ENCODE data around the gene TRAF7. TPM values are rescaled to one million over a fixed set of nuclear protein-coding genes. Genes with fewer than 3 reads are reported as not detected.

TRAF7 gene
- total RNA-seq, 1 donor from 2014 or later = 70.4 TPM

DNA sequence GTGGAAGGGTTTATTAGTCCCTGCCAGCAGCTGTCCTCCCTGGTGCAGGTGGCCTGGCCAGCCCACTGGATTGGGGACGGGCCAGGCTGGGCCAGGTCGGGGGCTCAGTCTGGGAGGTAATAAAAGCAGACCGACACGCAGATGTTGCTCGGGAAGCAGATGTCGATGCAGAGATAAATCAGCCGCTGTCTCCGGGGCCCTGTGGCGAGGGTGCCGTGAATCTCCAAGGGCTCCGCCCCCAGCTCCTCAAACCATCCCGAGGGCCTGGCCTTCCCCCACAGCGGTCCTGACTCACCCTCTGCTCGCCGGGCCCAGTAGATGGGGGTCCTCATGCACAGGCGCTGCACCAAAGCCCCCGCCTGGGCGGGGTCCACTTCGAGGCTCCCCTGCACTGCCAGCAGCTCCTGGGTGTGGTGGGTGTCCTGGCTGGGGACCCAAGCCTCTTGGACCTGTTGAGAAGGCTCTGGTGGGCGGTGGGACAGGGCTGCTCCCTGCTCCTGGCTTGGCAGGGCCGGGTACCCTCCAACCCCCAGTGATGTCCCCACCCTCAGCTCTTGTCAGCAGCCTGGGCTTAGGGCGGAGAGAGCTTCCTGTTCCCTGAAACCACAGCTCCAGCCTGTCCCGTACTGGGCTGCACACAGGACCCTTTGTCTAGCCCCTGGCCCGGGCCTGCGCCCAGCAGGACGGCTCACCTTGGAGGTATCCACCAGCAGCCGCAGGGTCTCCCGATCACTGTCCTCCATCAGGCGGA is 53.9 kb downstream of the TRAF7 start:
- Mint-ChIP-seq H3K36me3 (ENCODE audit: low read depth) (peaks cover 24% of the 10 kb centered on the region), H3K4me3 (no peak overlapping the region), H3K27me3 (ENCODE audit: insufficient read depth) (peaks cover 1% of the 10 kb centered on the region), H3K9me3 (no peaks in the 10 kb centered on the region), H3K4me1 (ENCODE audit: low read depth) (peaks cover 33% of the 10 kb centered on the region), H3K27ac (no peak overlapping the region)
- DNase-seq (ENCODE audit: low spot score) = no peak
- intact Hi-C loops (cut with micrococcal nuclease) = loop anchor here (10.0 kb wide), 1 partner anchor 135 kb away; the partner anchor contains the start of gene ABCA3

DNA sequence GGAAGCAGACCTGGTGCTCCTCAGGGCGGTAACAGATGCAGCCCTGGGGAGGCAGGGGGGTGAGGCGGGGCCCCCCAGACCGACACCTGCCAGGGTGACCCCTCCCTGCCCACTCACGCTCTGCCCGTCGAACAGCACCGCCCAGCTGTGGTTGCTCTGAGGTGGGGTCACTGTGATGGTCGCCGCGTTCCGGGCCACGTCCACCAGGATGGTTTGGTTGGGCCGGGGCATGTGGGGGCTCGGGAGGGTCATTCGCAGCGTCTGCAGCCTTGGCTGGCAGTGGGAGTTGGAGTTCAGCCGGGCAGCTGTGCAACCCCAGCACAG is 54.4 kb downstream of the TRAF7 start:
- Mint-ChIP-seq H3K27me3 (ENCODE audit: insufficient read depth) (no peaks in the 10 kb centered on the region), H3K4me1 (ENCODE audit: low read depth) (peaks cover 29% of the 10 kb centered on the region), H3K36me3 (ENCODE audit: low read depth) (peaks cover 24% of the 10 kb centered on the region), H3K9me3 (no peaks in the 10 kb centered on the region), H3K27ac (no peak overlapping the region), H3K4me3 (no peak overlapping the region)
- intact Hi-C loops (cut with micrococcal nuclease) = loop anchor here (10.0 kb wide), 1 partner anchor 135 kb away; the partner anchor contains the start of gene ABCA3
- DNase-seq (ENCODE audit: low spot score) = no peak

- H3K4me3 Mint-ChIP-seq = peak within 1 kb of the TSS; percentile 87
- intact Hi-C loops (cut with micrococcal nuclease) = loop anchor here (10.0 kb wide), 1 partner anchor 134 kb away; the partner anchor contains the start of gene ABCA3
- no peak for DNase-seq (ENCODE audit: low spot score)
- no peaks in the 10 kb centered on the region for H3K9me3 Mint-ChIP-seq
- no peak within 1 kb of the TSS for H3K27ac Mint-ChIP-seq
- peaks cover 24% of the 10 kb centered on the region for H3K36me3 Mint-ChIP-seq (ENCODE audit: low read depth)
- H3K27me3 Mint-ChIP-seq (ENCODE audit: insufficient read depth) = no peaks in the 10 kb centered on the region
- H3K4me1 Mint-ChIP-seq (ENCODE audit: low read depth) = peaks cover 29% of the 10 kb centered on the region
Measured at GRCh38 chr16:2210386-2211365, 55.1 kb downstream of the TRAF7 start, which contains the start of gene BRICD5. Gene BRICD5 (minus strand): TSS chr16:2210863. CDS start chr16:2210833, 30 bp downstream.

GRCh38 chr16:2211923-2212347 is 56.4 kb downstream of the TRAF7 start:
- Mint-ChIP-seq H3K4me3 (peak overlapping the region; percentile 87), H3K36me3 (ENCODE audit: low read depth) (peaks cover 22% of the 10 kb centered on the region), H3K9me3 (no peaks in the 10 kb centered on the region), H3K4me1 (ENCODE audit: low read depth) (peaks cover 28% of the 10 kb centered on the region), H3K27ac (no peak overlapping the region), H3K27me3 (ENCODE audit: insufficient read depth) (no peaks in the 10 kb centered on the region)
- intact Hi-C loops (cut with micrococcal nuclease) = loop anchor here (10.0 kb wide), 1 partner anchor 133 kb away; the partner anchor contains the start of gene ABCA3
- no peak for DNase-seq (ENCODE audit: low spot score)

GRCh38 chr16:2212362-2213324 is 57.1 kb downstream of the TRAF7 start:
- Mint-ChIP-seq H3K36me3 (ENCODE audit: low read depth) (peaks cover 17% of the 10 kb centered on the region), H3K9me3 (no peaks in the 10 kb centered on the region), H3K27ac (peak overlapping the region; percentile 65), H3K27me3 (ENCODE audit: insufficient read depth) (no peaks in the 10 kb centered on the region), H3K4me1 (ENCODE audit: low read depth) (peaks cover 21% of the 10 kb centered on the region), H3K4me3 (peak overlapping the region; percentile 87)
- intact Hi-C loops (cut with micrococcal nuclease) = loop anchor here (10.0 kb wide), 1 partner anchor 132 kb away; the partner anchor contains the start of gene ABCA3
- DNase-seq (ENCODE audit: low spot score) = no peak

DNA sequence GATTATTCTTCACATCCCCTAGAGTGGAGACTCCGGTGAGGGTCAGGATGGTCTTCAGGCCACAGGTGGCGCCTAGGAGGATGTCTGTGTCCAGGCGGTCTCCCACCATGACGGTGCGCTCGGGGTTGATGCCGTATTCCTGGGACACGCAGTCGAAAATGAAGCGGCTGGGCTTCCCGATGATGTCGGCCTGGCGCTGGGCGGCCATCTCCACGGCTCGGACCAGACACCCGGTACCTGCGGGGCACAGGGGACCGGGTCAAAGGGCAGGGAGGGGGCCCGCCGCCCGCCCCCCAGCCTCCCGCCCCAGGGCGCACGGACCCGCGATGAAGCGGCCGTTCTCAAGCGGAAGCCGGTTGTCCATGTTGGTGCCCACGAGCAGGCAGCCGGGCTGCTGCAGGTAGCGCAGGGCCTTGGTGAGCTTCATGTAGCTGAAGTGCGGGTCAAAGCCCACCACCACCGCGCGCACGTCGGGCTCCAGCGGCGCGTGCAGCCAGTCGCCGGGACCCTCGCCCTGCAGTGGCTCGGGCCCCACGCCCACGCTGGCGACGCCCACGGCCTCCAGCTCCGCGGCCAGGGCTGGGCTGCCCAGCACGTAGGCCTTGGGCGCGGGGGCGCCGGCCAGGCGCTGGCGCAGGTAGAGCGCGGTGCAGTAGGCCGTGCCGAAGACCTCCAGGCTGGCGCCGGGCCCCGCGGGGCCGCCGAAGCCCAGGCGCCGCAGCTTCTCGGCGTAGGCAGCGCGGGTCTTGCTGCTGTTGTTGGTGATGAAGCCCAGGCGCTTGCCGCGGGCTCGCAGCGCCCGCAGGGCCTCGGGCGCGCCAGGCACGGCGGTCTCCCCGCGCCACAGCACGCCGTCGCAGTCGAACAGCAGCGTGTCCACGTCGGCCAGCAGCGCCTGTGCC is 58.5 kb downstream of the TRAF7 start:
- H3K4me3 Mint-ChIP-seq = peak overlapping the region; percentile 87
- H3K36me3 Mint-ChIP-seq (ENCODE audit: low read depth) = peaks cover 15% of the 10 kb centered on the region
- DNase-seq (ENCODE audit: low spot score) = no peak
- peak overlapping the region; percentile 65 for H3K27ac Mint-ChIP-seq
- H3K9me3 Mint-ChIP-seq = no peaks in the 10 kb centered on the region
- intact Hi-C loops (cut with micrococcal nuclease) = loop anchor here (2.0 to 10.0 kb wide), 2 partner anchors 55 to 131 kb away; partner anchors contain the start of genes ABCA3 and RNPS1
- peaks cover 18% of the 10 kb centered on the region for H3K4me1 Mint-ChIP-seq (ENCODE audit: low read depth)
- H3K27me3 Mint-ChIP-seq (ENCODE audit: insufficient read depth) = no peaks in the 10 kb centered on the region

GRCh38 chr16:2214719-2214968 is 59.1 kb downstream of the TRAF7 start, which contains the start of gene PGP:
Gene PGP (minus strand): TSS chr16:2214840. CDS start chr16:2214777, 63 bp downstream.
- no peaks in the 10 kb centered on the region for H3K27me3 Mint-ChIP-seq (ENCODE audit: insufficient read depth)
- intact Hi-C loops (cut with micrococcal nuclease) = loop anchor here (2.0 to 10.0 kb wide), 2 partner anchors 54 to 130 kb away; partner anchors contain the start of genes ABCA3 and RNPS1

DNA sequence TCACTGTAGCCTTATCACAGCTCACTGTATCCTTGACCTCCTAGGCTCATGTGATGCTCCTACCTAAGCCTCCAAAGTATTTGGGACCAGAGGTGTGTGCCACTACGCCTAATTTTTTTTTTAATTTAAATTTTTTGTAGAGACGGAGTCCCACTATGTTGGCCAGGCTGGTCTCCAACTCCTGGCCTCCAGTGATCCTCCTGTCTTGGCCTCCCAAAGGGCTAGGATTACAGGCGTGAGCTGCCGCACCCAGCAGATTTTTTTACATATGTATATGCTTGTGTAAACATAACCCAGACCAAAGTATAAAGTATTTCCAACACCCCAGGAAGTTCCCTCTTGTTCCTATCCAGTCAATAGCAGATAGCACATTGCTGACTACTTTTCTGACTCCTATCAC is 60.7 kb downstream of the TRAF7 start:
- DNase-seq (ENCODE audit: low spot score) = no peak
- Mint-ChIP-seq H3K27me3 (ENCODE audit: insufficient read depth) (no peaks in the 10 kb centered on the region), H3K4me1 (ENCODE audit: low read depth) (peaks cover 18% of the 10 kb centered on the region), H3K36me3 (ENCODE audit: low read depth) (peaks cover 14% of the 10 kb centered on the region), H3K27ac (peak overlapping the region; percentile 65), H3K9me3 (no peaks in the 10 kb centered on the region), H3K4me3 (peak overlapping the region; percentile 90)
- intact Hi-C loops (cut with micrococcal nuclease) = loop anchor here (10.0 kb wide), 1 partner anchor 128 kb away; the partner anchor contains the start of gene ABCA3

More at GRCh38 chr16:2214719-2214968, 59.1 kb downstream of the TRAF7 start, which contains the start of gene PGP:
- Mint-ChIP-seq H3K4me3 (peak within 1 kb of the TSS; percentile 90), H3K4me1 (ENCODE audit: low read depth) (peaks cover 18% of the 10 kb centered on the region), H3K27ac (peak within 1 kb of the TSS; percentile 88), H3K36me3 (ENCODE audit: low read depth) (peaks cover 14% of the 10 kb centered on the region), H3K9me3 (no peaks in the 10 kb centered on the region)
- DNase-seq (ENCODE audit: low spot score) = no peak

DNA sequence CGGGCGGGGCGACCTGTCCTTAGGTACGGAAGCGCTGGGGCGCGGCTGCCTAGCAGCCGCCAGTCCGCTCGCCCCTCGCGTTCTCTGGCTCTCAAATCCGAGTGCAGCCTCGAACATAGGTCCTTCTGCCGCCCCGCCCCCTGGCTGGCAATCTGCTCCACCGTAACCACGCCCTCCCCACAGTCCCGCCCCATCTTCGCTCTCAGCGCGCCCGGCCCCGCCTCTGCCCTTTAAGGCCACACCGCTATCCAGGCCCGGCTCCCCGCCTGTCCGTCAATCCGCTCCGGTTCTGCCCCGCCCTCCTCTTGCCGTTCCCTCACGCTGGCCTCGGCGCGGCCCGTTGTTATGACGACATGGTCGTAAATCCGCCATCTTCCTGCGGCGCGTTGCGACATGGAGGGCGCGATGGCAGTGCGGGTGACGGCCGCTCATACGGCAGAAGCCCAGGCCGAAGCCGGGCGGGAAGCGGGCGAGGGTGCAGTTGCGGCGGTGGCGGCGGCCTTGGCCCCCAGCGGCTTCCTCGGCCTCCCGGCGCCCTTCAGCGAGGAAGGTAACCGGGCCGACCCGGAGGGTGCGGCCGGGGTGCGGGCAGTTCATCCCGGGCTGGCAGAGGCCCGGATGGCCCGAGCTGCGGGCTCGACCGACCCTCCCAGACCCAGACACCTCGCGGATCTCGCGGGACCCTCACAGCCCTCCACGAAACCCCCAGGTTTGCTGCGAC is 67.8 kb downstream of the TRAF7 start, which contains the start of gene E4F1:
TSS of gene E4F1 (plus strand) at position 371 of the 721 bp plus-strand sequence. CDS start at position 394, 23 bp downstream.
- no peaks in the 10 kb centered on the region for H3K27me3 Mint-ChIP-seq (ENCODE audit: insufficient read depth)
- peaks cover 9% of the 10 kb centered on the region for H3K4me1 Mint-ChIP-seq (ENCODE audit: low read depth)
- no peaks in the 10 kb centered on the region for H3K36me3 Mint-ChIP-seq (ENCODE audit: low read depth)

GRCh38 chr16:2223942-2224486 is 68.4 kb downstream of the TRAF7 start:
- Mint-ChIP-seq H3K27me3 (ENCODE audit: insufficient read depth) (no peaks in the 10 kb centered on the region), H3K4me1 (ENCODE audit: low read depth) (peaks cover 9% of the 10 kb centered on the region), H3K27ac (peak overlapping the region; percentile 77), H3K36me3 (ENCODE audit: low read depth) (no peaks in the 10 kb centered on the region), H3K9me3 (no peaks in the 10 kb centered on the region), H3K4me3 (peak overlapping the region; percentile 87)
- DNase-seq (ENCODE audit: low spot score) = peak; percentile 19
- intact Hi-C loops (cut with micrococcal nuclease) = loop anchor here (1.0 to 2.0 kb wide), 9 partner anchors 9 to 803 kb away; partner anchors contain the start of genes ECI1, MLST8, NUBP2 and RNPS1

More for the DNA sequence above, 67.8 kb downstream of the TRAF7 start, which contains the start of gene E4F1:
- intact Hi-C loops (cut with micrococcal nuclease) = loop anchor here (1.0 to 2.0 kb wide), 9 partner anchors 8 to 803 kb away; partner anchors contain the start of genes ECI1, MLST8, NUBP2 and RNPS1
- Mint-ChIP-seq H3K27ac (peak within 1 kb of the TSS; percentile 77), H3K9me3 (no peaks in the 10 kb centered on the region), H3K4me3 (peak within 1 kb of the TSS; percentile 87)
- peak; percentile 99 for DNase-seq (ENCODE audit: low spot score)
